ENCODE results near the gene RABEP2. TPM values are rescaled to one million over a fixed set of nuclear protein-coding genes. Genes with fewer than 3 reads are reported as not detected.
"Not testable (repeated sequence)": the region's sequence is repeated elsewhere in the genome, so short reads cannot be mapped to it uniquely, and the experiment has no call there.

RABEP2 gene
- total RNA-seq, 1 experiment from 2014 or later = 17.6 TPM

DNA sequence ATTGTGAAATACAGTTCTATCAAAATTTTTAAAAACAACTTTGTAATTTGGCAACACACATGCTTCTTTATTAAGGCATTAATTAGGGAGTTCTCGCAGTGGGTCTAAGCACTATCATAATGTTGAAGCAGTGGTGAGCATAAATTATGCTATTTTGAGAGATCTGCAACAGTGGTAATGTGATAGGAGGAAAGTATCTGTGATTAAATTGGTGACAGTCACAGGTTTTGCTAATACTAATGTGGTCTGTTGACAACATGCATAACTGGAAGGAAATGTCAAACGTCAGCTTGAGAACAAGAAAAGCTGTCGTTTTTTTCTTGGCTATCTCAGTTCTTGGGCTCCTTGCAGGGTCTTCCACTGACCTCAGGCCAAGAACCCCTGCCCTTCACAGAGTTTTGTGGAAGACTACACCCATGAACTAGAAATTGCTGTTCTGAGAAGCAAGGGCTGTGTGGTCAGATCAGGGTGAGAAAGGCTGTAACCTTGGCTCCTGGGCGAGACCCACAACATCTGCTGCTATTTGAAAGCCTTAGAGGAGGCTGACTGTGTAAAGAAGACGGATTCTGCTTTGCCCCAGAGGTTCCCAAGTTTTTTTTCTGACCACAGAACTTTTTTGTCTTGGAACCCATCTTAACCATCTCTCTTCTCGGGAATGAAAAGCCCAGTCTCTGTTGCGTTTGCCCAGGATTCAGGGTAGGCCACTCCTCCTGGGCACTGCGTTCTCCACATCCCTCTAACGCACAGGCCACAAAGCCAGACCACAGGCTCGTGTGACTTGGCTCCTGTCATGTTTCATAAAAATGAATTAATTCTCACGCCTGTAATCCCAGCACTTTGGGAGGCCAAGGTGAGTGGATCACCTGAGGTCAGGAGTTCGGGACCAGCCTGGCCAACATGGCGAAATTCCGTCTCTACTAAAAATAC, 32.8 kb downstream of the RABEP2 start:
- BruUV-seq (replicated peaks) = no TSS peak
- Histone ChIP-seq H3K4me1 (ENCODE audit: insufficient read depth, low read length, poor library complexity, severe bottlenecking) (no peaks in the 10 kb centered on the region), H3K9me3 (ENCODE audit: low read depth, low read length, poor library complexity, severe bottlenecking) (no peaks in the 10 kb centered on the region), H3K27me3 (replicated peaks; ENCODE audit: insufficient read depth, low read depth, low read length, poor library complexity) (no peaks in the 10 kb centered on the region), H3K27ac (ENCODE audit: low read depth, low read length, poor library complexity, severe bottlenecking) (no peak overlapping the region), H3K36me3 (ENCODE audit: insufficient read depth, low read length, poor library complexity, severe bottlenecking) (no peaks in the 10 kb centered on the region), H3K4me3 (ENCODE audit: low read depth, low read length, poor library complexity, severe bottlenecking) (no peak overlapping the region)
- no peak for DNase-seq (ENCODE audit: low spot score)
- POLR2A ChIA-PET (ENCODE audit: low non-redundant PET) = no interaction called here
- intact Hi-C loops (cut with micrococcal nuclease; ENCODE audit: unreplicated experiment) = no loop called here
- TF ChIP-seq EZH2 (IDR thresholded peaks at IDR 0.05; ENCODE audit: borderline replicate concordance, low read depth, low read length, poor library complexity, severe bottlenecking) = no peak
- TF ChIP-seq CTCF (conservative IDR thresholded peaks at IDR 0.05; ENCODE audit: low read depth, low read length) = no peak
- CTCF ChIA-PET = no interaction called here

DNA sequence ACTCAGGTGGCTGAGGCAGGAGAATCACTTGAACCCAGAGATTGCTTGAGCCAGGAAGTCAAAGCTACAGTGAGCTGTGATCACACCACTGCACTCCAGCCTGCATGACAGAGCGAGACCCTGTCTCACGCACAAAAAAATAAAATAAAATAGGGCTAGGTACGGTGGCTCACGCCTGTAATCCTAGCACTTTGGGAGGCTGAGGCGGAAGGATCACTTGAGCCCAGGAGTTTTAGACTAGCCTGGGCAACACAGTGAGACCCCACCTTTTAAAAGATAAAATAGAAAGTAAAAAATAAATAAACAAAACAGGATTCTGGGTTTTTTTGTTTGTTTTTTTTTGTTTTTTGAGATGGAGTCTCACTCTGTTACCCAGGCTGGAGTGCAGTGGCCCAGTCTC, 34.7 kb downstream of the RABEP2 start:
- H3K4me3 ChIP-seq (ENCODE audit: low read depth, low read length, poor library complexity, severe bottlenecking); H3K9me3 ChIP-seq (ENCODE audit: low read depth, low read length, poor library complexity, severe bottlenecking); DNase-seq (ENCODE audit: low spot score); intact Hi-C loops (cut with micrococcal nuclease; ENCODE audit: unreplicated experiment); CTCF ChIA-PET; H3K27ac ChIP-seq (ENCODE audit: low read depth, low read length, poor library complexity, severe bottlenecking); H3K36me3 ChIP-seq (ENCODE audit: insufficient read depth, low read length, poor library complexity, severe bottlenecking); H3K27me3 ChIP-seq (replicated peaks; ENCODE audit: insufficient read depth, low read depth, low read length, poor library complexity); BruUV-seq (replicated peaks); H3K4me1 ChIP-seq (ENCODE audit: insufficient read depth, low read length, poor library complexity, severe bottlenecking): not testable (repeated sequence)
- POLR2A ChIA-PET (ENCODE audit: low non-redundant PET) = interaction anchor here (0.8 kb wide), 1 partner anchor 26 kb away, joined by 3 read pairs; no protein-coding TSS in a partner anchor

DNA sequence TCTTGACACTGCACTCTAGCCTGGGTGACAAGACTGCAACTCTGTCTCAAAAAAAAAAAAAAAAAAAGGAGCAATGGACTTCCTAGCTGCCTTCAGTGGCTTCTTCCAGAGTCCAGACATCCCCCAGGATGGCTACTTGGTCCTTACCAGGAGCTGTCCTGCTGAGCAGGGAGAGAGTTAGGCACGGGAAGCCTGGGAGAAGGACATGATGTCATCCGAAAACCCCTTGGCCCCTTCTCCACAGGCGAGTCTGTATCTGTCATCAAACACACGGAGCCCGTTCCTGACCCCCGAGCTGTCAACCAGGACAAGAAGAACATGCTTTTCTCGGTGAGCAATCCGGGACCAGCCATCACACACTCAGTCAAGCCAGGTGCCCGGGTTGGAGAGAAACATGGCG, 38.1 kb downstream of the RABEP2 start:
- no TSS peak for BruUV-seq (replicated peaks)
- Histone ChIP-seq H3K36me3 (ENCODE audit: insufficient read depth, low read length, poor library complexity, severe bottlenecking) (no peaks in the 10 kb centered on the region), H3K4me3 (ENCODE audit: low read depth, low read length, poor library complexity, severe bottlenecking) (no peak overlapping the region), H3K27ac (ENCODE audit: low read depth, low read length, poor library complexity, severe bottlenecking) (no peak overlapping the region), H3K4me1 (ENCODE audit: insufficient read depth, low read length, poor library complexity, severe bottlenecking) (no peaks in the 10 kb centered on the region), H3K27me3 (replicated peaks; ENCODE audit: insufficient read depth, low read depth, low read length, poor library complexity) (no peaks in the 10 kb centered on the region), H3K9me3 (ENCODE audit: low read depth, low read length, poor library complexity, severe bottlenecking) (no peaks in the 10 kb centered on the region)
- TF ChIP-seq CTCF (conservative IDR thresholded peaks at IDR 0.05; ENCODE audit: low read depth, low read length) (no peak), EZH2 (IDR thresholded peaks at IDR 0.05; ENCODE audit: borderline replicate concordance, low read depth, low read length, poor library complexity, severe bottlenecking) (no peak)
- intact Hi-C loops (cut with micrococcal nuclease; ENCODE audit: unreplicated experiment) = no loop called here
- CTCF ChIA-PET = no interaction called here
- no peak for DNase-seq (ENCODE audit: low spot score)
- POLR2A ChIA-PET (ENCODE audit: low non-redundant PET) = no interaction called here

- Histone ChIP-seq H3K36me3 (ENCODE audit: insufficient read depth, low read length, poor library complexity, severe bottlenecking) (no peaks in the 10 kb centered on the region), H3K9me3 (ENCODE audit: low read depth, low read length, poor library complexity, severe bottlenecking) (no peaks in the 10 kb centered on the region), H3K4me1 (ENCODE audit: insufficient read depth, low read length, poor library complexity, severe bottlenecking) (no peaks in the 10 kb centered on the region), H3K27ac (ENCODE audit: low read depth, low read length, poor library complexity, severe bottlenecking) (no peak overlapping the region), H3K27me3 (replicated peaks; ENCODE audit: insufficient read depth, low read depth, low read length, poor library complexity) (no peaks in the 10 kb centered on the region), H3K4me3 (ENCODE audit: low read depth, low read length, poor library complexity, severe bottlenecking) (no peak overlapping the region)
- ChIA-PET POLR2A (ENCODE audit: low non-redundant PET) (no interaction called here), CTCF (no interaction called here)
- no peak for DNase-seq (ENCODE audit: low spot score)
- BruUV-seq (replicated peaks) = no TSS peak
- intact Hi-C loops (cut with micrococcal nuclease; ENCODE audit: unreplicated experiment) = no loop called here
- no peak for TF ChIP-seq CTCF (conservative IDR thresholded peaks at IDR 0.05; ENCODE audit: low read depth, low read length)
Measured at GRCh38 chr16:28884045-28884444, 41.0 kb downstream of the RABEP2 start.
